ENCODE measurements around the gene IKZF3.

Gene IKZF3

GRCh38 chr17:39814497-39814896 lies 49.6 kb downstream of the IKZF3 start:
- DNase-seq (ENCODE audit: low spot score): no peak

- DNase-seq (ENCODE audit: low spot score): no peak
These were observed 50.5 kb downstream of the IKZF3 start for GRCh38 chr17:39813631-39814030.

DNA sequence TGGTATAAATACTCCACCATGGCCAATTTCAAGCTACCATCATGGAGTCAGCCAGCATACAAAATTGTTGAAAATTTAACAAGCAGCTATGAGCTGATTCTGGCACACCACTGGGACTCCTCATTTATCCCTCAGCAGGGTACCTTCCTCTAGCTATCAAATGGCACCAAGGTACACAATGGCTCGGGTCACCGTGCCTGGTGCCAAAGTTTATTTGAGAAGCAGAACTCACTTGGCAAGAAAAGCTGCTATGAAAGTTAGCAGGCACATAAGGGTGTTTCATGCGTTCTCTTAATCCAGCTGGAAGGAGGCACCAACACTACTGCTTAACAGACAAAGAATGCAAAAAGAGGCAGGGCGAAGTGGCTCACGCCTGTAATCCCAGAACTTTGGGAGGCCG lies 51.6 kb downstream of the IKZF3 start:
- DNase-seq (ENCODE audit: low spot score): no peak

DNA sequence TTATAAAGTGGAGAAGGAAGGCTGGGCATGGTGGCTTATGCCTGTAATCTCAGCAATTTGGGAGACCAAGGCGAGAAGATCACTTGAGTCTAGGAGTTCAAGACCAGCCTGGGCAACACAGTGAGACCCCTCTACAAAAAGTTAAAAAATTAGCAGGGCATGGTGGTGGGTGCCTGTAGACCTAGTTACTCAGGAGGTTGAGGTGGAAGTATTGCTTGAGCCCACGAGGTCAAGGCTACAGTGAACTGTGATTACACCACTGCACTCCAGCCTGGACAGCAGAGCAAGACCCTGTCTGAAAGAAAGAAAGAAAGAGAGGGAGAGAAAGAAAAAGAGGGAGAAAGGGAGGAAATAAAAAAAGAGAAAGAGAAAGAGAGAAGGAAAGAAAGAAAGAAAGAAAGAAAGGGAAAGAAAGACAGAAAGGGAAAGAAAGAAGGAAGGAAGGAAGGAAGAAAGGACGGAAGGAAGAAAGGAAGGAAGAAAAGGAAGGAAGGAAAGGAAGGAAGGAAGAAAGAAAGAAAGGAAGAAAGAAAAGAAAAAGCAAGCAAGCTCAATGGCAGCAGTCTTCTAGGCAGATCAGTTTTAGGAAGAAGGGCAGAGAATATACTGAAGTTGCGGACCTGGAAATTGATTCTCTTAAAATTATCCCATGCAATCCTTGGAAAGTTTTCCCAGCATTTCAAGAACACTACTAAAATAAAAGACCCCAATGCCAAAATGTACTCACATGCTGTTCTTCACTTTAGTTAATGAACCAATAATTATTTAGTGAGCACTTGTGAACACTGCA lies 53.0 kb downstream of the IKZF3 start:
- no peak for DNase-seq (ENCODE audit: low spot score)

DNA sequence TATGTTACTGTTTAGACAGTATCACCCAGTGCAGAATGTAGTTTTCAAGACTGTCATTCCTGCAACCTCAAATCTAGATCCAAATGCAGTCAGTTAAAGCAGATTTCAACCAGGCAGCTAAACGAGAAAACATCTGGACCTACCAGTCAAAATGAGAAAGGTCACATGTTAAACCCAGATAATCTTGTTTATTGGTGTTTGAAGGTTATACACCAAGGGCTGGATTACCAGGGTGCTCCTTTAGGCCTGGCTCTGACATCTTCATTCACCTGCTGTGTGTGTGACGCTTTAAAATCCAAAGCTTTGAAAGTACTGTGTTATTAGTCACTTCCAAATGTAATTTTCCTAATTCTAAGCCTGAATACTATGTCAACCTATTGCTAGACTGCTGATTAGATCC lies 54.9 kb downstream of the IKZF3 start:
- no peak for DNase-seq (ENCODE audit: low spot score)

DNA sequence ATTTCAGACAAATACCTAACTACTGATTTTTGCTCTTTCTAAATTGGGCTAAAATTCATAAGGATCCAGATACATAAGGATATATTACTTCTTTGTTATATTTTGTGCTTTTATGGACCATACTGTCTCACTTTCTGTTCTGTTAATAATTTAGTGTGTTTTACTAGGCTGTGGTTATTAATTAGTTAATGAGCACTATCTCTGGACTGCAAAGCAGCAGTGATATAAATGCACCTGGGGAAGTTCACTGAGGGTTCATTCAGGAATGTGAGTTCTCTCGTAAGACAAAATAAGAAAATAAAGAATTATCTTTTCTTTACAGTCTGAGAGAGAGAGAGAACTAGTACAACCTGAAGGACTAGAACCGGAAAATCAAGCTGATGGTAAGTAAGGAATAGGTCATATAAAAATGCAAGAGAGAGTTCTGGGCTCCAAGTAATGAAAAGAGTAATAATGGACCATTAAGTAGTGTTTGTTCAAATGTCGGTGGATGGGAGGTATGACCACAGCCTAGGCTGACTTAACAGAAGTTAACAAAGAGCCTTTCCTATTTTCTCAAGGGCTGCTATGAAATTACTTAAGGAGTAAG lies 55.6 kb downstream of the IKZF3 start:
- no peak for DNase-seq (ENCODE audit: low spot score)

- DNase-seq (ENCODE audit: low spot score): no peak
These were observed 59.3 kb downstream of the IKZF3 start for GRCh38 chr17:39804839-39805238.

GRCh38 chr17:39801055-39801454 lies 63.1 kb downstream of the IKZF3 start:
- no peak for DNase-seq (ENCODE audit: low spot score)

DNA sequence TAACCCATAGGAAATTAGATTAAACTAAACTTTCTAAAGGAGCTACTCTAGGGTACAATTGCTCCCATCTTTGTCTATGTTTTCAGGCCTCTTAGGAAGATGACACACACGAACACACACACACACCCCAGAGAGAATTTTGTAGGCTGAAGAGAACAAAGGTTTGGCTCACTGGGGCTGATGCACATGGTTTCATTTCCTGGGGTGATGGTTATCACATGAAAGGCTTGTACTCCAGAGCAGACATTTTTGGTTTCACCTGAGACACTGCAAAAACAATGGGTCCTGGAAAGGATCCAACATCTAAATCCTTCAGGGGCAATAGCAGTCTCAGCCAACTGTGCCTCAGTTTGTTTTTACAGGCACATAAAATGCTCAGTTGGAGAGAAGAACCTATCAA lies 63.6 kb downstream of the IKZF3 start:
- DNase-seq (ENCODE audit: low spot score): no peak

DNA sequence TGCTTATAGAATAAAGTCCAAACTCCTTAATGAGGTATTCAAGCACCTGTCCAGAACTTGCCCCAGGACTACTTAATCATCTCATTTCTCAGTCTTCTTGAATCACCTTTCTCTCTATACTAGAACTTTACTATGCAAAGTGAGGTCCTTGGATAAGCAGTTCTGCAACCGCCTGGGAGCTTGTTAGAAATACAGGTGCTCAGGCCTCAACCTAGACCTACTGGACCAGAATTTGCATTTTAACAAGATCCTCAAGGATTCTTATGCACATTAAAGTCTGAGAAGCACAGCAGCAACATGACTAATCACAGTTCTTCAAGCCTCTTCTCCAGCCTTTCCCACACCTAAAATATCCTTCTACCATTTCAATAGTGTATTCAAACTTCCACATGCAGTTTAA lies 64.7 kb downstream of the IKZF3 start:
- DNase-seq (ENCODE audit: low spot score): no peak

- no peak for DNase-seq (ENCODE audit: low spot score)
These were observed 69.7 kb downstream of the IKZF3 start for GRCh38 chr17:39794249-39794970.

- DNase-seq (ENCODE audit: low spot score): no peak
These were observed 70.7 kb downstream of the IKZF3 start for GRCh38 chr17:39793301-39793872.

- DNase-seq (ENCODE audit: low spot score): no peak
These were observed 71.4 kb downstream of the IKZF3 start for GRCh38 chr17:39792526-39793221.

GRCh38 chr17:39791111-39791992 lies 72.8 kb downstream of the IKZF3 start:
- DNase-seq (ENCODE audit: low spot score): no peak

DNA sequence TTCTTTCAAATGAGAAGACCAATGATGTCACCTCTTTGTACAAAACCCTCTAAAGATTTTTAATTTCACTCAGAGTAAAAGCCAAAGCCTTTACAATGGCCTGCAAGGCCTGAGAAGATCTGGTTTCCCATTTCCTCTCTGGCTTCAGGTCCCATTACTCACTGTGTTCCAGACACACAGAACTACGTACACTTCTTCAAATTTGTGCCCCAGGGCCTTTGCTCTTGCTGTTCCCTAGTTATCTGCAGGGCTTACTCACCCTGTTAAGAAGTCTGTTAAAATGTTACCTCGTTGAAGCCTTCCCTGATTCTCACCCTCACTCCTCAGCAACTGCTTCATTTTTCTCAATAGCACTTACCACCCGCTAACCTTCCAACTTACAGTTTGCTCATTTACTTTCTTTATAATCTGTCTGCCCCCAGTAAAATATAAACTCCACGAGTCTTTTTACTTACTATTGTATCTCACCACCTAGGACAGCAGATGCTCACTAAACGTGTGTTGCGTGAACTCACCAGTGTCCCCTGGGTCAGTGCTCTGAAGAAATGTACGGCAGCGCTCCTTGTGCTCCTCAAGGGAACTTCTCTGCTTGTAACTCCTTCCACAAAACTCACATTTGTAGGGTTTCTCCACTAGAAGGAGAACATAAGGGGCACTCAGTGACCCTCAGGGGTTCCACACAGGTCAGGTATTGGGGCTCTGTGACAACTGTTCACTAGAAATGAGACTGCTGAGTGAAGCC lies 76.2 kb downstream of the IKZF3 start:
- DNase-seq (ENCODE audit: low spot score): no peak

GRCh38 chr17:39787041-39787440 lies 77.1 kb downstream of the IKZF3 start:
- no peak for DNase-seq (ENCODE audit: low spot score)

DNA sequence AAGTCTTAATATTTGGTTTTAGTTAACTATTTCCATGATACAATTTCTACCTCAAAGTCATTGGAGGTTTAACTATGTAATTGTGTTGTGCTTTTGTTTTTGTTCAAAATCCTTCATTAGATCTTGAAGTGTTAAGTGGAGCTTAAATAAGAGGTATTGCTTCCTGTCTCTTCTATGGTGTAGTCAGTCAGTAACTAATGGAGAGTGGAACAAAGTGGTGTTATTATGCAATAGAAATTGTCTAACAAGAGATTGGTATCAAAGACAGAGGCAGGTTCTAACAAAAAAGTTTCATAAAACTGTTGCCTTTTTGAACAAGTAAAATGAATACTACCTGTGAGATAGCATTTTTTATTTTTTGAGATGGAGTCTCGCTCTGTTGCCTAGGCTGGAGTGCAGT lies 81.1 kb downstream of the IKZF3 start:
- DNase-seq (ENCODE audit: low spot score): no peak

DNA sequence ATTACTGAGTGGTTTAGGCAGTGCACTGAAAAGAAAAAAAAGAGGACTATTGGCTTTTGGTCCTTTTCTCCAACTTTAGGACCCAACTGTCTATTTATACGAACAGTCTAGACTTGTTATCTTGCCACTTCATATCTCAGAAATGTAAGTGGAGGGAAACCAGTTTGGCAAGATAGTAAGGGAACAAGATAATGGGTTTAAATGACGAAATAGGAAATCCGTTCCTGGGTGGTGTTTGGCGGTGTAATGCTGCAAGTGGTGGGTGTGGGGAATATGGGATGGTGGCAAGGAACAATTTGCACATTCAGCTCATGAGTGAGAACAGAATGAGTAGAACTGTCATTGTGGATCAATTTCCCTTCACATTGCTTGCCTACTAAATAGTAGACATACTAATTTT lies 81.6 kb downstream of the IKZF3 start:
- no peak for DNase-seq (ENCODE audit: low spot score)

DNA sequence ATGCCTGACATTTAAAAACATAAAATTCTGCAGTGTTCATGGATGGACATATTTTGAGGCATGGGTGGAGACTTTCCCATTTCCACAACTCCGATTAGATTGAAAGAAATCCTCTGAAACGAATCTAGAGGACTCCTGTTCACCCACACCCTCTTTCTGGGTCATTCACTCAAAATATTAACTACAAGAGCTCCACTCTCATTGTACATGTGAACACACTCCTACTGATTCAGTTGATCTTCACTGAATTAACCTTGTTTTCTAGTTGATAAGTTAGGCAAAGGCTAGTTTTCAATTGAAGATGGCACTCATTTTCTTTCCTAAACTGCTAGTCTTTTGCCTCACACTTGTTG lies 82.3 kb downstream of the IKZF3 start:
- no peak for DNase-seq (ENCODE audit: low spot score)

DNA sequence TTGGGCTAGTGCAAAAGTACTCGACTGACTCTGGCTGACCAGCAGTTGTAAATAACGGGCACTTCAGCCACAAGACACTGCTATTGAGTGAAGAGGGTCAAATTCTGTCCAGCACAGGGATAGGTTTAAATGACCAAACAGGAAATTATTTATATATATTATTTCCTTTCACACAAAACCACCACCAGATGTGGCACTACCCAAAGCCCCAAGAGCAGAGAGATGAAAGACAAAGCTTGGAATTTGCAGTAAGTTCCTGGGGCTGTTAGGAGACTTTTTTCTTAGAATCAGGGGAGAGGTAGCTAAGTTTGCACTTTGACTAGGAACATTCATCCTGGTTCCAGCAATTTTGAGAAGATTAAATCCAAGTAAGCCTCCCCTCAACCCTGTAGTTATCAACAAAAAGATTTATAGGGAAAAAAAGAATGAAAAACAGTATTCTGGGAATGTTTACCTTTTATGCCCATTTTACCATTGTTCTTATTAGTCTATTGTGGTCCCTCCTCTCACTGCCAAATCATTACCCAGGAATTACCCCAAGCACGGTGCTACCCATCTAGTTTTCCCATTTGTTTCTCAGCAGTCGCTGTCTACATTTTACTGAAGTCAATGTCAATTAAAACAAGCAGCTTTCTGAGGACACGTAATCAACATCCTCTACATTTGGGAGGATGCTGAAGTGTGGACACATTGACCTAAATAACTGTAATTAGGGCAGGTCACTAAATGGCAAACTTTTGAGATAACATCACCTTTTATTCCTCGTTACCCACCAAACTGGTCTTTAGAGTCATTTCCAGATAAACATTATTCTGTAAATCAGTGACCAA lies 82.9 kb downstream of the IKZF3 start:
- no peak for DNase-seq (ENCODE audit: low spot score)

Measured in ecto neural progenitor cell (in vitro differentiated cells).